Measurements from ENCODE around the gene PER2.

- TF ChIP-seq CTCF (tag by site-specific recombination; IDR thresholded peaks at IDR 0.05) (no peak), ZNF112 (tag by site-specific recombination; IDR thresholded peaks at IDR 0.05) (no peak), BCL11A (tag by site-specific recombination; IDR thresholded peaks at IDR 0.05; ENCODE audit: low read depth) (no peak)
Observed at GRCh38 chr2:238247841-238248453, 40.5 kb downstream of the PER2 start.

Measured in HEK293 (cell line).